Stimulated activated CD4-positive, alpha-beta T cell treated with anti-CD3 and anti-CD28 coated beads, Interleukin-15, amount 100 ng/mL, for 24 hours (primary cell): ENCODE measurements around the gene TNFRSF1B.
A peak's percentile ranks its signal among the peaks of the same experiment; 100 is the strongest.

Experiments
- DNase-seq: peaks from one replicate; pipeline ENCODE4 v3.0.0-alpha.2; 2020

Gene TNFRSF1B

GRCh38 chr1:12166834-12167492, at the start of gene TNFRSF1B:
TNFRSF1B (plus strand) TSS chr1:12166991; CDS start chr1:12167092, 101 bp downstream.
- peak; percentile 85 for DNase-seq

GRCh38 chr1:12121212-12122003, 45.4 kb upstream of the TNFRSF1B start:
- DNase-seq: no peak

- no peak for DNase-seq
Observed at GRCh38 chr1:12123172-12123571, 43.6 kb upstream of the TNFRSF1B start.

GRCh38 chr1:12124693-12125421, 41.9 kb upstream of the TNFRSF1B start:
- DNase-seq: peak; percentile 81

GRCh38 chr1:12125422-12126355, 41.1 kb upstream of the TNFRSF1B start:
- DNase-seq: no peak

- DNase-seq: no peak
Observed at GRCh38 chr1:12126781-12127180, 40.0 kb upstream of the TNFRSF1B start.

- peak; percentile 65 for DNase-seq
Observed at GRCh38 chr1:12127206-12127810, 39.5 kb upstream of the TNFRSF1B start.

GRCh38 chr1:12128120-12128519, 38.7 kb upstream of the TNFRSF1B start:
- no peak for DNase-seq

- DNase-seq: no peak
Observed at GRCh38 chr1:12129624-12130023, 37.2 kb upstream of the TNFRSF1B start.

GRCh38 chr1:12130466-12131130, 36.2 kb upstream of the TNFRSF1B start:
- no peak for DNase-seq

GRCh38 chr1:12132078-12132477, 34.7 kb upstream of the TNFRSF1B start:
- no peak for DNase-seq

GRCh38 chr1:12134716-12135115, 32.1 kb upstream of the TNFRSF1B start:
- DNase-seq: no peak

GRCh38 chr1:12135612-12136011, 31.2 kb upstream of the TNFRSF1B start:
- no peak for DNase-seq

GRCh38 chr1:12136916-12137610, 29.7 kb upstream of the TNFRSF1B start:
- DNase-seq: no peak

GRCh38 chr1:12138196-12139168, 28.3 kb upstream of the TNFRSF1B start:
- DNase-seq: no peak

GRCh38 chr1:12140016-12140415, 26.8 kb upstream of the TNFRSF1B start:
- DNase-seq: no peak

GRCh38 chr1:12140515-12141162, 26.2 kb upstream of the TNFRSF1B start:
- DNase-seq: no peak

GRCh38 chr1:12141163-12141850, 25.5 kb upstream of the TNFRSF1B start:
- DNase-seq: no peak
